K562 (cell line): ENCODE measurements around the gene PRF1. TPM values are rescaled to one million over a fixed set of nuclear protein-coding genes. Genes with fewer than 3 reads are reported as not detected.

Source experiments
- ATAC-seq: fragments of 200-7000 bp; cut with Tn5 transposase; 3 replicates; pipeline ENCODE4 v1.9.1; 2020; ENCODE audit warnings: moderate library complexity
- BruUV-seq: library from RNA; stranded (reverse); fragments of 400-500 nt; replicated peaks from 2 replicates; lab custom pipeline; 2021; lab: Mats Ljungman, UMichigan
- CTCF ChIA-PET: fragments of 300-600 bp; formaldehyde crosslinking; extraction: SDS; loops from one replicate; lab custom pipeline; 2021; ENCODE audit warnings: low intra/inter-chr PET ratio; lab: Yijun Ruan, JAX
- POLR2A ChIA-PET: fragments of 300-600, 350-650 bp; sonication (Branson Sonifier 250); formaldehyde crosslinking; extraction: SDS; loops from one replicate; lab custom pipeline; 2021; ENCODE audit warnings: antibody characterized with exemption, inconsistent platforms; lab: Yijun Ruan, JAX
- DNase-seq, 4 experiments: peaks; one replicate each; pipeline versions ENCODE4 v3.0.0 to v3.0.0-alpha.2; 2011 to 2018; ENCODE audit warnings: low spot score in 3 of 4, mixed read lengths in 3 of 4; ENCODE audit errors: extremely low read depth in 1 of 4
- FAIRE-seq: peaks from 2 replicates; lab custom pipeline; 2011; peaks lifted over from hg19 to GRCh38; lab: Jason Lieb, UNC
- H2AFZ ChIP-seq: 2 replicates; pipeline ENCODE4 v1.6.0; 2011; ENCODE audit warnings: low read depth, low read length, control low read depth, inconsistent platforms
- H3K27ac ChIP-seq: fragments of 200-600 bp; 3 replicates; pipeline ENCODE4 v1.8.0; 2011; ENCODE audit warnings: low read depth, mild to moderate bottlenecking, control low read depth, inconsistent platforms, low read length, moderate library complexity, mixed read lengths; ENCODE audit errors: extremely low read depth
- H3K27me3 ChIP-seq, 2 experiments: fragments of 300-600 bp in 1 of 2; 2 replicates in 1 of 2; 3 replicates in 1 of 2; pipeline versions ENCODE4 v1.6.0 to v1.8.0; 2011; ENCODE audit warnings: inconsistent platforms in 2 of 2, low read length in 2 of 2, mild to moderate bottlenecking in 1 of 2, mixed read lengths in 1 of 2, moderate library complexity in 1 of 2; ENCODE audit not compliant: control insufficient read depth in 2 of 2, insufficient read depth in 2 of 2
- H3K36me3 ChIP-seq: fragments of 300-600 bp; 3 replicates; pipeline ENCODE4 v1.8.0; 2011; ENCODE audit warnings: mild to moderate bottlenecking, low read length, inconsistent platforms; ENCODE audit not compliant: control insufficient read depth, insufficient read depth
- H3K4me1 ChIP-seq, 2 experiments: fragments of 200-600 bp in 1 of 2; replicated peaks in 1 of 2; 2 replicates in 1 of 2; 3 replicates in 1 of 2; pipeline versions ENCODE4 v1.5.1 to v1.8.0; 2011; ENCODE audit warnings: inconsistent platforms in 2 of 2, low read length in 2 of 2, mild to moderate bottlenecking in 1 of 2, mixed read lengths in 1 of 2, moderate library complexity in 1 of 2; ENCODE audit not compliant: control insufficient read depth in 2 of 2, insufficient read depth in 2 of 2
- H3K4me2 ChIP-seq: 2 replicates; pipeline ENCODE4 v1.6.1; 2011; ENCODE audit warnings: low read length, control low read depth, inconsistent platforms, mixed read lengths; ENCODE audit not compliant: insufficient read depth
- H3K4me3 ChIP-seq: fragments of 200-600 bp; sonication (generic), shearing (Covaris generic); 2 replicates; pipeline ENCODE4 v1.5.1; 2016; ENCODE audit warnings: control low read depth, inconsistent platforms
- H3K79me2 ChIP-seq: fragments of 200-600 bp; 3 replicates; pipeline ENCODE4 v1.8.0; 2011; ENCODE audit warnings: low read length, inconsistent platforms; ENCODE audit not compliant: control insufficient read depth, insufficient read depth
- H3K9ac ChIP-seq, 2 experiments: 2 replicates each; pipeline versions ENCODE4 v1.6.0 to v1.6.1; 2011; ENCODE audit warnings: low read depth in 2 of 2, low read length in 2 of 2, control low read depth in 1 of 2, inconsistent platforms in 1 of 2, mild to moderate bottlenecking in 1 of 2, mixed read lengths in 1 of 2; ENCODE audit not compliant: insufficient read depth in 1 of 2
- H3K9me1 ChIP-seq: one replicate; pipeline ENCODE4 v1.6.0; 2011; ENCODE audit warnings: inconsistent platforms, mild to moderate bottlenecking, low read length, moderate library complexity; ENCODE audit not compliant: control insufficient read depth, insufficient read depth
- H3K9me3 ChIP-seq: replicated peaks from 2 replicates; pipeline ENCODE4 v1.5.1; 2011; ENCODE audit warnings: low read depth, low read length, inconsistent platforms; ENCODE audit not compliant: control insufficient read depth, insufficient read depth
- H4K20me1 ChIP-seq: replicated peaks from 2 replicates; pipeline ENCODE4 v1.6.1; 2011; ENCODE audit warnings: low read length, inconsistent platforms, mixed read lengths; ENCODE audit not compliant: control insufficient read depth, insufficient read depth
- BHLHE40 ChIP-seq: IDR thresholded peaks from 2 replicates; pipeline ENCODE4 v1.6.1; 2011; ENCODE audit warnings: low read length, improper control_type of control experiment
- DLX4 ChIP-seq: fragments of 250-450 bp; sonication (Bioruptor Pico); IDR thresholded peaks from 2 replicates; pipeline ENCODE4 v1.6.1; 2021; ENCODE audit warnings: mild to moderate bottlenecking
- NR4A1 ChIP-seq, 2 experiments: fragments of 250-450 bp in 1 of 2; fragments of 450-650 bp in 1 of 2; sonication (Bioruptor Pico) in 1 of 2; IDR thresholded peaks; 2 replicates each; pipeline versions ENCODE4 v1.4.0 to v1.6.1; 2016 to 2020; ENCODE audit warnings: mild to moderate bottlenecking in 2 of 2, missing compliant biosample characterization in 1 of 2, missing genetic modification characterization in 1 of 2, moderate library complexity in 1 of 2
- POLR2B ChIP-seq: fragments of 450-650 bp; IDR thresholded peaks from 2 replicates; pipeline ENCODE4 v1.6.1; 2018; ENCODE audit warnings: low read depth; ENCODE audit not compliant: partially characterized antibody
- POLR2H ChIP-seq: IDR thresholded peaks from 2 replicates; pipeline ENCODE4 v1.6.1; 2016; ENCODE audit warnings: missing genetic modification characterization, low read depth, mild to moderate bottlenecking, control low read depth, missing compliant biosample characterization, moderate library complexity
- PRPF4 ChIP-seq: fragments of 200-400 bp; formaldehyde crosslinking; IDR thresholded peaks from one replicate; pipeline ENCODE4 v1.6.1; 2017; ENCODE audit warnings: low read length, low read depth, mild to moderate bottlenecking; ENCODE audit not compliant: insufficient read depth, poor library complexity, severe bottlenecking
- TEAD4 ChIP-seq, 2 experiments: sonication (generic) in 1 of 2; formaldehyde crosslinking in 1 of 2; IDR thresholded peaks; 2 replicates each; pipeline versions ENCODE4 v1.6.1 to v1.8.0; 2012 to 2022; ENCODE audit warnings: borderline replicate concordance in 1 of 2, inconsistent platforms in 1 of 2, low read length in 1 of 2, mild to moderate bottlenecking in 1 of 2, missing genetic modification reagents in 1 of 2
- ZNF175 ChIP-seq: fragments of 200-800 bp; sonication (Bioruptor generic); IDR thresholded peaks from 2 replicates; pipeline ENCODE4 v1.6.1; 2016; ENCODE audit warnings: low read depth, mild to moderate bottlenecking, missing genetic modification characterization, missing compliant biosample characterization
- ZNF431 ChIP-seq: sonication (generic); formaldehyde crosslinking; IDR thresholded peaks from 2 replicates; pipeline ENCODE4 v1.8.0; 2022; ENCODE audit warnings: mild to moderate bottlenecking, missing genetic modification reagents
- ZNF507 ChIP-seq: conservative IDR thresholded peaks from 2 replicates; pipeline ENCODE4 v1.6.1; 2017; ENCODE audit warnings: missing genetic modification characterization, missing compliant biosample characterization
- WGBS: fragments of 100-300 bp; shearing (Covaris generic); methylation state at CpG from one replicate; pipeline ENCODE4 v1.1.6; 2016; ENCODE audit warnings: low coverage, mixed read lengths; ENCODE audit not compliant: insufficient coverage; ENCODE audit errors: missing lambda C conversion rate; 5-methylcytosine and 5-hydroxymethylcytosine counted together
- in situ Hi-C: fragments of 300-500 bp; cut with MboI; formaldehyde crosslinking; loops from 4 replicates; pipeline ENCODE4 v1.15.0; 2018; ENCODE audit warnings: inconsistent platforms, mixed read lengths
- intact Hi-C: fragments of 100-400 bp; cut with micrococcal nuclease; formaldehyde crosslinking; loops from 2 replicates; pipeline ENCODE4 v1.14.2; 2022
- polyA plus RNA-seq, 8 experiments: library from polyadenylated mRNA; depleted of rRNA in 4 of 8; stranded (reverse) in 5 of 8; unstranded in 3 of 8; fragments of >200 nt; fragmentation: Nextera tagmentation in 2 of 8; fragmentation: Illumina TruSeq in 1 of 8; extraction: Ambion mirVana in 2 of 8; extraction: Trizol in 1 of 8; gene quantifications; 2 replicates each; pipeline versions ENCODE4 v1.2.1 to v1.2.3, GENCODE V29; 2011 to 2014; ENCODE audit warnings: inconsistent platforms in 1 of 8, missing spikeins in 1 of 8
- total RNA-seq, 7 experiments: library from RNA; depleted of rRNA in 6 of 7; stranded (reverse); fragments of >200 nt in 6 of 7; fragmentation: Illumina TruSeq in 2 of 7; extraction: Trizol in 2 of 7; gene quantifications; 2 replicates each; pipeline versions ENCODE4 v1.2.1 to v1.2.3, GENCODE V29; 2011 to 2021; ENCODE audit warnings: low replicate concordance in 1 of 7

The PRF1 gene
- total and polyA plus RNA-seq, 9 of the 15 experiments (the other 6 are each of a cell fraction or from before 2014, with no cell fraction given) = 3.8 to 8.6 (median 6.3) TPM

GRCh38 chr10:70562036-70562755 lies 40.3 kb downstream of the PRF1 start:
- Histone ChIP-seq H2AFZ (no peak overlapping the region), H3K9me3 (no peaks in the 10 kb centered on the region), H3K4me3 (no peak overlapping the region), H3K9ac (peak overlapping the region in 1 of 2 experiments; percentile 16; a peak in 2 of 4 replicates), H3K36me3 (no peaks in the 10 kb centered on the region), H3K27me3 (no peaks in the 10 kb centered on the region), H4K20me1 (no peaks in the 10 kb centered on the region), H3K27ac (no peak overlapping the region), H3K4me2 (no peak overlapping the region), H3K4me1 (peaks cover 25 to 74% of the 10 kb centered on the region in 2 experiments), H3K9me1 (no peaks in the 10 kb centered on the region), H3K79me2 (no peaks in the 10 kb centered on the region)
- FAIRE-seq (no peak), ATAC-seq (no peak), DNase-seq (no peak)
- ChIA-PET CTCF (no interaction called here), POLR2A (interaction anchor here (0.6 to 2.9 kb wide), 4 partner anchors 9 to 286 kb away, joined by 3 to 11 read pairs (median 4); no protein-coding TSS in a partner anchor)
- 63% methylated on average over 12 of the region's 15 CpGs for WGBS
- TF ChIP-seq TEAD4 (IDR thresholded peaks at IDR 0.05; ENCODE audit: low read length) (no peak), TEAD4 (CRISPR knock-in tag; IDR thresholded peaks at IDR 0.05; ENCODE audit: borderline replicate concordance) (no peak), ZNF431 (CRISPR knock-in tag) (no peak), ZNF507 (tag) (no peak), POLR2B (no peak), PRPF4 (no peak), DLX4 (CRISPR knock-in tag) (no peak), NR4A1 (CRISPR knock-in tag; IDR thresholded peaks at IDR 0.05) (no peak), NR4A1 (tag; IDR thresholded peaks at IDR 0.05) (no peak), ZNF175 (CRISPR knock-in tag) (no peak), BHLHE40 (no peak), POLR2H (tag) (no peak)
- in situ Hi-C loops = no loop called here
- intact Hi-C loops = no loop called here
- BruUV-seq = no TSS peak
